Measurements from ENCODE around the gene CDH23. TPM values are rescaled to one million over a fixed set of nuclear protein-coding genes. Genes with fewer than 3 reads are reported as not detected.

Gene CDH23
- total RNA-seq, 4 donors from 2014 or later, result 2.9 to 16.1 (median 5.9) TPM

DNA sequence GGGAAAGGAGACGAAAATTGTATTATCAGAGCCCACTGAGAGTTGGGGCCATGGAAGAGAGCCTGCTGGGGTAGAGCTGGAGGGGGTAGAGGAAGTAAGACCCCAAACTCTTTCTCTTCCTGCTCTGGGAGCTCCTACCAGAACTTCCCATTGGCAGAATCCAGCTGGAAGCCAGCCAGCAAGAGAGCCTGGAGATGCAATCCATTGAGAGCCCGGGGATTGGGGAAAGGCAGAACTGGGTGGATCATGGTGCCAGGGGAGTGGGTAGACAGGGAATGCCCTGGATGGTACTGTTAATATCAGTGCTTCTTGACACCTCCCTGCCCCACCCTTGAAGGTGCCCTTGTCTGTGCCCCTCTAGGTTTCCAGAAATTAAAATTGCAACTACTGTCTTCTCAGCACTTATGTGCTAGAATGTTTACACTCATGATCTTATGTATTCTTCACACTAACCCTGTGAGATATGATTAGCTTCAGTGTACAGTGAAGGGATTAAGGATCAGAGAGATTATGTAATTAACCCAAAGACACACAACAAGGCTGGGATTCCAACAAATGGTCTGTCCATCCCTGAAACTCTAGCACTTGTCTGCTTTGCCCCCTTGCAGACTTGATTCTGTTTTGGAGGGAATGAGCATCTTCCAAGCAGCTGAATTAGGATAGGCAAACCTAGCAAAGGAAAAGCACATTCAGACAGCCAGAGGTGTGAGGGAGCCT lies 168.7 kb downstream of the CDH23 start:
- TF ChIP-seq, protein P1, sequence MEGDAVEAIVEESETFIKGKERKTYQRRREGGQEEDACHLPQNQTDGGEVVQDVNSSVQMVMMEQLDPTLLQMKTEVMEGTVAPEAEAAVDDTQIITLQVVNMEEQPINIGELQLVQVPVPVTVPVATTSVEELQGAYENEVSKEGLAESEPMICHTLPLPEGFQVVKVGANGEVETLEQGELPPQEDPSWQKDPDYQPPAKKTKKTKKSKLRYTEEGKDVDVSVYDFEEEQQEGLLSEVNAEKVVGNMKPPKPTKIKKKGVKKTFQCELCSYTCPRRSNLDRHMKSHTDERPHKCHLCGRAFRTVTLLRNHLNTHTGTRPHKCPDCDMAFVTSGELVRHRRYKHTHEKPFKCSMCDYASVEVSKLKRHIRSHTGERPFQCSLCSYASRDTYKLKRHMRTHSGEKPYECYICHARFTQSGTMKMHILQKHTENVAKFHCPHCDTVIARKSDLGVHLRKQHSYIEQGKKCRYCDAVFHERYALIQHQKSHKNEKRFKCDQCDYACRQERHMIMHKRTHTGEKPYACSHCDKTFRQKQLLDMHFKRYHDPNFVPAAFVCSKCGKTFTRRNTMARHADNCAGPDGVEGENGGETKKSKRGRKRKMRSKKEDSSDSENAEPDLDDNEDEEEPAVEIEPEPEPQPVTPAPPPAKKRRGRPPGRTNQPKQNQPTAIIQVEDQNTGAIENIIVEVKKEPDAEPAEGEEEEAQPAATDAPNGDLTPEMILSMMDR (IDR thresholded peaks at IDR 0.05), result no peak
- no peak for TF ChIP-seq EP300 (IDR thresholded peaks at IDR 0.05; ENCODE audit: low read depth)
- TF ChIP-seq POLR2A (IDR thresholded peaks at IDR 0.05), result no peak
- no peak for TF ChIP-seq POLR2AphosphoS5 (IDR thresholded peaks at IDR 0.05)
- Histone ChIP-seq H3K27ac (no peak overlapping the region), H3K9me3 (no peaks in the 10 kb centered on the region), H3K4me1 (peaks cover 0 to 5% (median 0%) of the 10 kb centered on the region in 4 donors), H3K27me3 (peaks cover 6% of the 10 kb centered on the region), H3K36me3 (no peaks in the 10 kb centered on the region), H3K4me3 (no peak overlapping the region)
- WGBS, 2 donors (ENCODE audit: low coverage in 1 of 2), result 86% methylated on average over 2 of the region's 2 CpGs; no CpG with 5 or more reads in 1 of the 2 donors
- in situ Hi-C loops (cut with MboI; ENCODE audit: low pct_ligation_motif_present in 1 of 4, low pct_unique_long_range_greater_than_20kb in 1 of 4, low sequenced_read_pairs in 3 of 4) (loop anchor here in 3 of 4 donors (10.0 to 25.0 kb wide), 4 partner anchors 178 to 253 kb away; partner anchors contain the start of genes SLC29A3 (in 3 of the 3) and CDH23 (in 2 of the 3)), intact Hi-C loops (cut with DNase I; ENCODE audit: low total_unique reads) (loop anchor here (5.0 kb wide), 1 partner anchor 183 kb away; no protein-coding TSS in a partner anchor)
- DNase-seq, result no peak

DNA sequence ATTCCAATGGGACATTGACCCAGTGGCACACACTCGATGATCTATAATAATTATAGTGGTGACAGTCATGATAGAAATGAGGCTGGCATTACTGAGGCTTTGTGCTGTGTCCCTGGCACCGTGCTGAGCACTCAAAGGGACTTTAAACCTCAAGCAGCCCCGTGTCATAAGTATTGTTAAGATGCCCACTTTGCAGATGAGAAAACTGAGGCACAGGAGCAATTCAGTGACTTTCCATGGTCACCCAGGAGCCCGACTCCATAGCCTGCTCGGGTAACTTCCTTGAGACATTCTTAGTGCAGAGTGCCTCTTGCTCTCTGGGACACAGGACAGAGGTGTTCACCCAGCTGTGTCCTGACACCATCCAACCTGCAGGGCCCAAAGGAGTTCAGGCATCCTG lies 170.3 kb downstream of the CDH23 start:
- WGBS, 2 donors (ENCODE audit: low coverage in 1 of 2), result 78% methylated on average over 5 of the region's 5 CpGs; no CpG with 5 or more reads in 1 of the 2 donors
- in situ Hi-C loops (cut with MboI; ENCODE audit: low pct_ligation_motif_present in 1 of 4, low pct_unique_long_range_greater_than_20kb in 1 of 4, low sequenced_read_pairs in 3 of 4) (loop anchor here in 3 of 4 donors (10.0 to 25.0 kb wide), 4 partner anchors 180 to 255 kb away; partner anchors contain the start of genes SLC29A3 (in 3 of the 3) and CDH23 (in 2 of the 3)), intact Hi-C loops (cut with DNase I; ENCODE audit: low total_unique reads) (loop anchor here (5.0 kb wide), 1 partner anchor 185 kb away; no protein-coding TSS in a partner anchor)
- H3K4me1 ChIP-seq, result no peaks in the 10 kb centered on the region
- H3K4me3 ChIP-seq, result no peak overlapping the region
- H3K27me3 ChIP-seq, result no peaks in the 10 kb centered on the region
- H3K9me3 ChIP-seq, result no peaks in the 10 kb centered on the region
- DNase-seq, result no peak
- TF ChIP-seq EP300 (IDR thresholded peaks at IDR 0.05; ENCODE audit: low read depth) (no peak), POLR2A (IDR thresholded peaks at IDR 0.05) (no peak), POLR2AphosphoS5 (IDR thresholded peaks at IDR 0.05) (no peak)
- TF ChIP-seq, protein P1 (IDR thresholded peaks at IDR 0.05), result no peak
- no peak overlapping the region for H3K27ac ChIP-seq
- H3K36me3 ChIP-seq, result no peaks in the 10 kb centered on the region

DNA sequence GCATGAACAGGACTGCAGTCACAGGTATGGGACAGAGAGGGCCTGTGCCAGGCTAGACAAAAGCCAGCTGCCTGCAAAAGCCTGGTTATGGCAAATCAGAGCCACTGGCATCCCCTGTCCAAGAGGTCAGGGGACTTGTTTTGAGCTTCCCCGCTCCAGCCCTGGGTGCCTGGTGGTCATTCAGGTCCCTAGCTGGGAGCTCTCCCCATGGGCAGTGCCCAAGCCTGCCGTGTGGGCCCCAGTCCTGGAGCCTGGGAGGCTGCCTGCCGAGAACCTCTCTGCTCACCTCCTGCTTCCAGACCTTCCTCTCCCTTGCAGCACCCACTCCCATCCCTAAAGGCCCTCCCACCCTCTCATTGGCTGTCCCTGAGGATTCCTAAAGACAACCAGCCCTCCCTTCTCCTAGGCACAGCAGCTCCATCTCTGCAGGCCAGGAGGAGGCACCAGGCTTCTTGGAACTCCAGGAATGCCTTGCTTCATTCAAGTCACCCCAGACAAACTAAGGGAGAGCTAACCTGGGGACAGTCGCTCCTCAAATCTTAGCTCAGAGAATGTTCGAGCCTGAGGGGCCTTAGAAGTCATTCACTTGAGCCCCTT lies 172.3 kb downstream of the CDH23 start:
- no peak overlapping the region for H3K27ac ChIP-seq
- H3K36me3 ChIP-seq, result no peaks in the 10 kb centered on the region
- no peaks in the 10 kb centered on the region for H3K9me3 ChIP-seq
- TF ChIP-seq POLR2A (IDR thresholded peaks at IDR 0.05), result no peak
- TF ChIP-seq POLR2AphosphoS5 (IDR thresholded peaks at IDR 0.05), result no peak
- TF ChIP-seq EP300 (IDR thresholded peaks at IDR 0.05; ENCODE audit: low read depth), result no peak
- TF ChIP-seq, protein P1 (IDR thresholded peaks at IDR 0.05), result no peak
- no peaks in the 10 kb centered on the region for H3K27me3 ChIP-seq
- 92% methylated on average over 5 of the region's 5 CpGs; no CpG with 5 or more reads in 1 of the 2 donors for WGBS, 2 donors (ENCODE audit: low coverage in 1 of 2)
- intact Hi-C loops (cut with DNase I; ENCODE audit: low total_unique reads) (loop anchor here (5.0 kb wide), 1 partner anchor 187 kb away; no protein-coding TSS in a partner anchor), in situ Hi-C loops (cut with MboI; ENCODE audit: low pct_ligation_motif_present in 1 of 4, low pct_unique_long_range_greater_than_20kb in 1 of 4, low sequenced_read_pairs in 3 of 4) (loop anchor here in 3 of 4 donors (10.0 to 25.0 kb wide), 4 partner anchors 182 to 257 kb away; partner anchors contain the start of genes SLC29A3 (in 3 of the 3) and CDH23 (in 2 of the 3))
- H3K4me3 ChIP-seq, result no peak overlapping the region
- no peak for DNase-seq
- H3K4me1 ChIP-seq, result no peaks in the 10 kb centered on the region

Measured in transverse colon (tissue), 4 donors.